OCI-LY3 (cell line): ENCODE data around the gene RAI1.

Source experiments
- CTCF ChIP-seq: fragments of 200-600, 300-600 bp; sonication (generic); IDR thresholded peaks from 2 replicates; pipeline ENCODE4 v1.5.1; 2014; ENCODE audit warnings: antibody characterized with exemption, low read length, low read depth
- EZH2phosphoT487 ChIP-seq: fragments of 200-600 bp; shearing (Covaris generic); IDR thresholded peaks from 2 replicates; pipeline ENCODE4 v1.6.1; 2018; ENCODE audit warnings: antibody characterized with exemption, mixed run types, low read depth

- TF ChIP-seq CTCF, result no peak
- TF ChIP-seq EZH2phosphoT487, result no peak
Observed at GRCh38 chr17:17702449-17703139, 21.3 kb downstream of the RAI1 start.
